Left lung (tissue), 10 donors: ENCODE measurements around the gene ACOX3. TPM values are rescaled to one million over a fixed set of nuclear protein-coding genes. Genes with fewer than 3 reads are reported as not detected.
A peak's percentile ranks its signal among the peaks of the same experiment; 100 is the strongest.

Experiments used
- ATAC-seq: fragments of 200-7000 bp; cut with Tn5 transposase; one replicate; pipeline ENCODE4 v1.9.1; 2020; ENCODE audit warnings: moderate library complexity
- DNase-seq, 4 donors: peaks; one replicate each; pipeline ENCODE4 v3.0.0-alpha.2; 2013 to 2020
- H3K27ac ChIP-seq, 2 donors: fragments of 200-600 bp; sonication (generic) in 1 of 2; one replicate each; pipeline versions ENCODE4 v1.5.0 to v1.8.0; 2020 to 2021
- H3K27me3 ChIP-seq, 2 donors: fragments of 200-600 bp; sonication (generic) in 1 of 2; one replicate each; pipeline versions ENCODE4 v1.5.0 to v1.8.0; 2020 to 2021
- H3K36me3 ChIP-seq, 2 donors: fragments of 200-600 bp; sonication (generic) in 1 of 2; one replicate each; pipeline versions ENCODE4 v1.5.0 to v1.8.0; 2020 to 2021
- H3K4me1 ChIP-seq, 2 donors: fragments of 200-600 bp; one replicate each; pipeline ENCODE4 v1.8.0; 2021
- H3K4me3 ChIP-seq, 2 donors: fragments of 200-600 bp; sonication (generic) in 1 of 2; one replicate each; pipeline versions ENCODE4 v1.5.0 to v1.8.0; 2020 to 2021; ENCODE audit warnings: mild to moderate bottlenecking in 1 of 2
- H3K9me3 ChIP-seq, 2 donors: fragments of 200-600 bp; sonication (generic) in 1 of 2; one replicate each; pipeline versions ENCODE4 v1.5.0 to v1.8.0; 2020 to 2021
- CTCF ChIP-seq, 2 donors: fragments of 200-600 bp; sonication (generic) in 1 of 2; IDR thresholded peaks; one replicate each; pipeline versions ENCODE4 v1.5.0 to v1.8.0; 2021; ENCODE audit warnings: antibody characterized with exemption in 2 of 2
- intact Hi-C, 2 donors: fragments of 100-400 bp; cut with DNase I; formaldehyde crosslinking; loops; one replicate each; pipeline versions ENCODE4 v1.11.2 to v1.14.2; 2022
- polyA plus RNA-seq, 6 donors: library from polyadenylated mRNA; unstranded; fragments of 120-200 nt; gene quantifications; one replicate each; pipeline ENCODE4 v1.2.1, GENCODE V29; 2013; ENCODE audit not compliant: insufficient read length in 6 of 6
- total RNA-seq, 2 donors: library from RNA; stranded (reverse); fragmentation: NEBNext Ultra II Directional; extraction: Animal tissue kit (Norgen Biotek cat#: 25700); gene quantifications; one replicate each; pipeline ENCODE4 v1.2.1, GENCODE V29; 2021
- donor health status: DM: no; HTN: yes; CAD: no.
- donor health status: DM: no; HTN: no; CAD: no.

The ACOX3 gene
- total and polyA plus RNA-seq, 8 donors: 19.9 to 31.7 (median 23.4) TPM

GRCh38 chr4:8373270-8373972 is 67.1 kb downstream of the ACOX3 start:
- Histone ChIP-seq H3K9me3 (no peaks in the 10 kb centered on the region), H3K36me3 (peaks cover 0 to 33% of the 10 kb centered on the region in 2 donors), H3K4me3 (no peak overlapping the region), H3K4me1 (no peaks in the 10 kb centered on the region), H3K27me3 (no peaks in the 10 kb centered on the region), H3K27ac (no peak overlapping the region)
- DNase-seq (peak in 1 of 4 donors; percentile 48), ATAC-seq (no peak)
- intact Hi-C loops: no loop called here
- no peak for TF ChIP-seq CTCF (IDR thresholded peaks at IDR 0.05)

- peaks cover 0 to 24% of the 10 kb centered on the region in 2 donors for H3K36me3 ChIP-seq
- no peak for DNase-seq
- TF ChIP-seq CTCF (IDR thresholded peaks at IDR 0.05): no peak
- H3K27me3 ChIP-seq: no peaks in the 10 kb centered on the region
- ATAC-seq: no peak
- H3K4me1 ChIP-seq: no peaks in the 10 kb centered on the region
- H3K9me3 ChIP-seq: no peaks in the 10 kb centered on the region
- H3K4me3 ChIP-seq: no peak overlapping the region
- H3K27ac ChIP-seq: no peak overlapping the region
- intact Hi-C loops: no loop called here
Measured at GRCh38 chr4:8372506-8372905, 68.0 kb downstream of the ACOX3 start.

- ATAC-seq (no peak), DNase-seq (peak in 1 of 4 donors; percentile 69)
- no peaks in the 10 kb centered on the region for H3K27me3 ChIP-seq
- TF ChIP-seq CTCF (IDR thresholded peaks at IDR 0.05): no peak
- H3K4me1 ChIP-seq: no peaks in the 10 kb centered on the region
- H3K27ac ChIP-seq: no peak overlapping the region
- peaks cover 0 to 19% of the 10 kb centered on the region in 2 donors for H3K36me3 ChIP-seq
- intact Hi-C loops: no loop called here
- no peaks in the 10 kb centered on the region for H3K9me3 ChIP-seq
- no peak overlapping the region for H3K4me3 ChIP-seq
Measured at GRCh38 chr4:8371596-8371995, 68.9 kb downstream of the ACOX3 start.

- intact Hi-C loops: no loop called here
- H3K36me3 ChIP-seq: peaks cover 0 to 24% of the 10 kb centered on the region in 2 donors
- H3K9me3 ChIP-seq: no peaks in the 10 kb centered on the region
- no peak for TF ChIP-seq CTCF (IDR thresholded peaks at IDR 0.05)
- ATAC-seq (no peak), DNase-seq (no peak)
- no peaks in the 10 kb centered on the region for H3K4me1 ChIP-seq
- H3K27ac ChIP-seq: no peak overlapping the region
- H3K4me3 ChIP-seq: no peak overlapping the region
- H3K27me3 ChIP-seq: no peaks in the 10 kb centered on the region
Measured at GRCh38 chr4:8370835-8371595, 69.5 kb downstream of the ACOX3 start.

GRCh38 chr4:8370106-8370787 is 70.3 kb downstream of the ACOX3 start:
- ATAC-seq (no peak), DNase-seq (peak in 1 of 4 donors; percentile 44)
- Histone ChIP-seq H3K27ac (no peak overlapping the region), H3K27me3 (no peaks in the 10 kb centered on the region), H3K4me3 (no peak overlapping the region), H3K9me3 (no peaks in the 10 kb centered on the region), H3K36me3 (peaks cover 0 to 31% of the 10 kb centered on the region in 2 donors), H3K4me1 (no peaks in the 10 kb centered on the region)
- TF ChIP-seq CTCF (IDR thresholded peaks at IDR 0.05): no peak
- intact Hi-C loops: no loop called here
